Fibroblast of pulmonary artery (primary cell): ENCODE results near the gene PSEN2.

ENCODE experiments used
- DNase-seq: peaks from one replicate; pipeline ENCODE4 v3.0.0-alpha.2; 2010; ENCODE audit warnings: low read depth
- H3K4me3 ChIP-seq: replicated peaks from 2 replicates; pipeline ENCODE4 v1.5.1; 2011; ENCODE audit warnings: low read depth, mild to moderate bottlenecking, control low read depth, low read length, moderate library complexity
- TF ChIP-seq, protein P1 (sequence below): IDR thresholded peaks from 2 replicates; pipeline ENCODE4 v1.5.1; 2011; ENCODE audit warnings: mild to moderate bottlenecking, control low read depth, low read length, inconsistent platforms; ENCODE audit errors: missing control alignments

Gene PSEN2

DNA sequence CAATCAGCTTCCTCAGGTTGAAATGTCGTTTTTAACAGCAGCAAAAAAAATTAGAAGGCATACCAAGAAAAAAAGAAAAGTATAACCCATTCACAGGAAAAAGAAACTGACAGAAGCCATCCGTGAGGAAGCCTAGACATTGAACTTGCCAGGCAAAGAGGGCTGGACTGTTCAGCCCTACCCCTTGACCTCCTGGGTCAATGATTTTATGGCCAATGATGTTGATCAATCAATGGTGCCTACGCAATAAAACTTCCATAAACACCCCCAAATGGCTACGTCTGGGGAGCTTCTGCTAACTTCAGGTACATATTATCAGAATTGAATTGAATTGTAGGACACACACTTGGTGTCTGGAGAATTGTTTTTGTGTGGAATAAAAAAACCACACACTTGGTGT is 4.8 kb upstream of the PSEN2 start:
- DNase-seq = no peak
- TF ChIP-seq, protein P1, sequence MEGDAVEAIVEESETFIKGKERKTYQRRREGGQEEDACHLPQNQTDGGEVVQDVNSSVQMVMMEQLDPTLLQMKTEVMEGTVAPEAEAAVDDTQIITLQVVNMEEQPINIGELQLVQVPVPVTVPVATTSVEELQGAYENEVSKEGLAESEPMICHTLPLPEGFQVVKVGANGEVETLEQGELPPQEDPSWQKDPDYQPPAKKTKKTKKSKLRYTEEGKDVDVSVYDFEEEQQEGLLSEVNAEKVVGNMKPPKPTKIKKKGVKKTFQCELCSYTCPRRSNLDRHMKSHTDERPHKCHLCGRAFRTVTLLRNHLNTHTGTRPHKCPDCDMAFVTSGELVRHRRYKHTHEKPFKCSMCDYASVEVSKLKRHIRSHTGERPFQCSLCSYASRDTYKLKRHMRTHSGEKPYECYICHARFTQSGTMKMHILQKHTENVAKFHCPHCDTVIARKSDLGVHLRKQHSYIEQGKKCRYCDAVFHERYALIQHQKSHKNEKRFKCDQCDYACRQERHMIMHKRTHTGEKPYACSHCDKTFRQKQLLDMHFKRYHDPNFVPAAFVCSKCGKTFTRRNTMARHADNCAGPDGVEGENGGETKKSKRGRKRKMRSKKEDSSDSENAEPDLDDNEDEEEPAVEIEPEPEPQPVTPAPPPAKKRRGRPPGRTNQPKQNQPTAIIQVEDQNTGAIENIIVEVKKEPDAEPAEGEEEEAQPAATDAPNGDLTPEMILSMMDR = no peak

DNA sequence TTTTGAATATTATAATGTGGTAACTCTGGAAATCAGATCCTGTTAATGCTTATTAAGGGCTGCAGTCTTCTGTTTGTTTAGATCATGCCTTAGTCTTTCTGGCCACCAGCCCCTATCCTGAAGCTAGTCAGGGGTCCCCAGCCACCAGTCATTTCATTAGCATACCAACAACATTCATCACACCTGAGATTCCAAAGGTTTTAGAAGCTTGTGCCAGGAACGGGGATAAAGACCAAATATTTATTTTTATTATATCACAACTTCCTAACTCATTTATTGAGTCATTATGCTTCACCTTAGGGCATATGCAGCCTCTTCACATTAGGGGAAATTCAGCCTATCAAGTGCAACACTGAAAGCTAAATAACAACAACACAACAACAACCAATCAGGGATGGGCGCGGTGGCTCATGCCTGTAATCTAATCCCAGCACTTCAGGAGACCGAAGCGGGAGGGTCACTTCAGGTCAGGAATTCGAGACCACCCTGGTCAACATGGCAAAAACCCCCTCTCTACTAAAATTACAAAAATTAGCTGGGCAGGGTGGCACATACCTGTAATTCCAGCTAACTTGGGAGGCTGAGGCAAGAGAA is 2.9 kb upstream of the PSEN2 start:
- no peak for DNase-seq
- H3K4me3 ChIP-seq = no peak overlapping the region
- TF ChIP-seq, protein P1 = no peak

More for the DNA sequence above, 4.8 kb upstream of the PSEN2 start:
- H3K4me3 ChIP-seq = no peak overlapping the region

- no peak for DNase-seq
- TF ChIP-seq, protein P1 = no peak
- H3K4me3 ChIP-seq = no peak overlapping the region
Observed at GRCh38 chr1:226868726-226869125, 1.7 kb upstream of the PSEN2 start.

GRCh38 chr1:226870026-226870400 is 403 bp upstream of the PSEN2 start:
- DNase-seq = no peak
- TF ChIP-seq, protein P1 = no peak
- H3K4me3 ChIP-seq = peak overlapping the region; percentile 64

DNA sequence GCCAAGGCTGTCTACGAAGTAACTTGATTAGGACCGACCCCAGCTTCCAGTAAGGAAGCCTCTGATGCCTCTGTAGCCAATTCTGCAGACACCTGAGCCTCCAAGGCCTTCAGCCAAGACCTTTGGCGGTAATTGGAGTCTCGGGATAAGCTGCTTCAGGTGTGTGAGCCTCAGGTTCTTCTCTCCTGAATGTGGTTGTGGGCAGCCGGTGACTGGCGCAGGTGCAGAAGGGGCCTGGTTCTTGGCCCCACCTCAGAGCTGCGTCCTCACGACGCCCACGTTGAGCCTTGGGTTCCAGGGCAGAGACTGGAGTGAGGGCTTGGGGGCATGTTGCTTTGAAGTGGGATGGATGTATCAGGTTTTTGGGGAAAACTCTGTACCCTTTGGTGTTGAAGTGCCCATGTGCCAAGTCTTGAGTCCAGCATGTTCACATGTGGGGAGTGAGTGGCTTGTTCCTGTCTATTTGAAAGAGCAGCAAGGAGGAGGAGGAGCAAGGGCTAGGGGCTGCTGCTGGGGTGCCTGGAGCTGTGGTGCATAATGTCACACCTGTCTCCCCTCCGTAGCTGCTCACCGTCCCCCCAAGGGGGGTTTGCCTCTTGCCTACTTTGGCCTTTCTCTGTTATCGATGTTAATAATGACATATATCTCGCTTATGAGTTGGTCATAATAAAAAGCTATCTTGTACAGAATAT is 1.4 kb downstream of the PSEN2 start:
- no peak for DNase-seq
- H3K4me3 ChIP-seq = peak overlapping the region; percentile 64
- TF ChIP-seq, protein P1 = no peak

DNA sequence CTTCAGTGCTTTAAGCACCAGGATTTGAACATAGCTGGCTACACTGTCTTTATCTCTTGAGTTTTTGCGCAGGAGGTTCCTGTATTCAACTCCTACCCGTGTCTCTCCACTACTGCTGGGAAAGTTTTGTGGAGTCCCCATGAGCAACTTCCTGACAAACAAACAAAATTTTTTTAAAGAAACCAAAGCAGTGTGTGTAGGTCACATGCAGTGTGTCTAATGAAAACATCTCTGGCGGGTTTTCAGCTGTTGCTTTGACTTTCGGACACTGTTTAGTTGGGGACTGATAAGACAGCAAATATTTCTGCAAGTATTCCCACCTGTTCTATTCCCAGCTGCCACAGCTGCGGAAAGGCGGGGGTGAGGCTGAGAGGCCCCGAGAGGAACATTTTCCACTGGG is 2.0 kb downstream of the PSEN2 start:
- TF ChIP-seq, protein P1 = no peak
- peak; percentile 84 for DNase-seq
- no peak overlapping the region for H3K4me3 ChIP-seq
